GM12892 (cell line): ENCODE data around the gene NAV3.

Experiments used
- DNase-seq: peaks from one replicate; pipeline ENCODE4 v3.0.0; 2011; ENCODE audit not compliant: insufficient read length
- FAIRE-seq: peaks from 2 replicates; lab custom pipeline; 2011; peaks lifted over from hg19 to GRCh38; lab: Jason Lieb, UNC
- POLR2A ChIP-seq: IDR thresholded peaks from 2 replicates; pipeline ENCODE4 v1.6.1; 2011; ENCODE audit warnings: low read depth, low read length, control low read depth
- POLR2AphosphoS5 ChIP-seq: IDR thresholded peaks from 2 replicates; pipeline ENCODE4 v1.6.1; 2011; ENCODE audit warnings: low read depth, low read length, control low read depth
- TAF1 ChIP-seq: IDR thresholded peaks from 2 replicates; pipeline ENCODE4 v1.6.1; 2011; ENCODE audit warnings: low read depth, mild to moderate bottlenecking, control low read depth, low read length, borderline replicate concordance

The NAV3 gene

DNA sequence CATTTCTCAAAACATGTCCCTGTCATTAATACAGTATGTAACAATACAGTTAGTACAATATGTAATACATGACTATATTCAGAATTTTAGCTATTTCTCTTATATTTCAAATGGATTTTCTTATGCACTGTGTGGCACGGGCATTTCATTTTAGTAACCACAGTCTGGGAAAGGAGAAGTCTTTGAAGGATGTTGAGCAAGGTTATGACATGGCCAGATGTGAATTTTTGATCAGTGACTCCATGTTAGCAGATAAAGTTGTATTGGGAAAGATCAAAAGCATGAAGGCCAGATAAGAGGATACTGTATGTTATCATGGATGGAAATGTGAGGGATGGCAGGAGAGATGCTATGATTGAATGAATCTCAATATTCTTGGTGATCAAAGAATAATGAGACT is 285.2 kb downstream of the NAV3 start:
- FAIRE-seq (no peak), DNase-seq (no peak)
- TF ChIP-seq POLR2AphosphoS5 (no peak), POLR2A (no peak), TAF1 (no peak)

DNA sequence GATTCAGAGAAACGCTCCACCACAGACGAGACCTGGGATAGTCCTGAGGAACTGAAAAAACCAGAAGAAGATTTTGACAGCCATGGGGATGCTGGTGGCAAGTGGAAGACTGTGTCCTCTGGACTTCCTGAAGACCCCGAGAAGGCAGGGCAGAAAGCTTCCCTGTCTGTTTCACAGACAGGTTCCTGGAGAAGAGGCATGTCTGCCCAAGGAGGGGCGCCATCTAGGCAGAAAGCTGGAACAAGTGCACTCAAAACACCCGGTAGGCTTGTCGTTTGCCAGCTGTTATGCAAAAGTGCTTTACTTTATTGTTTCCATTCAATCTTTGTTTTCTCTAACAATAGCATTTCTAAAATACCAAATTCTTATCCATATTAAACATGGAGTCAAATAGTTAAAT is 287.3 kb downstream of the NAV3 start:
- DNase-seq (no peak), FAIRE-seq (no peak)
- TF ChIP-seq POLR2A (no peak), TAF1 (no peak), POLR2AphosphoS5 (no peak)

GRCh38 chr12:78118486-78118885 is 287.8 kb downstream of the NAV3 start:
- TF ChIP-seq POLR2A (no peak), TAF1 (no peak), POLR2AphosphoS5 (no peak)
- DNase-seq (no peak), FAIRE-seq (no peak)

DNA sequence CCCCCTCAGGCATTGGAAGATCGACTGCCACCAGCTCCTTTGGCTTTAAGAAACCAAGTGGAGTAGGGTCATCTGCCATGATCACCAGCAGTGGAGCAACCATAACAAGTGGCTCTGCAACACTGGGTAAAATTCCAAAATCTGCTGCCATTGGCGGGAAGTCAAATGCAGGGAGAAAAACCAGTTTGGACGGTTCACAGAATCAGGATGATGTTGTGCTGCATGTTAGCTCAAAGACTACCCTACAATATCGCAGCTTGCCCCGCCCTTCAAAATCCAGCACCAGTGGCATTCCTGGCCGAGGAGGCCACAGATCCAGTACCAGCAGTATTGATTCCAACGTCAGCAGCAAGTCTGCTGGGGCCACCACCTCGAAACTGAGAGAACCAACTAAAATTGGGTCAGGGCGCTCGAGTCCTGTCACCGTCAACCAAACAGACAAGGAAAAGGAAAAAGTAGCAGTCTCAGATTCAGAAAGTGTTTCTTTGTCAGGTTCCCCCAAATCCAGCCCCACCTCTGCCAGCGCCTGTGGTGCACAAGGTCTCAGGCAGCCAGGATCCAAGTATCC is 288.7 kb downstream of the NAV3 start:
- DNase-seq: no peak
- TF ChIP-seq POLR2A (no peak), POLR2AphosphoS5 (no peak), TAF1 (no peak)
- no peak for FAIRE-seq

- FAIRE-seq: peak; percentile 21
- TF ChIP-seq TAF1: no peak
- no peak for TF ChIP-seq POLR2A
- TF ChIP-seq POLR2AphosphoS5: no peak
- no peak for DNase-seq
These were observed 289.6 kb downstream of the NAV3 start for GRCh38 chr12:78120306-78120705.

DNA sequence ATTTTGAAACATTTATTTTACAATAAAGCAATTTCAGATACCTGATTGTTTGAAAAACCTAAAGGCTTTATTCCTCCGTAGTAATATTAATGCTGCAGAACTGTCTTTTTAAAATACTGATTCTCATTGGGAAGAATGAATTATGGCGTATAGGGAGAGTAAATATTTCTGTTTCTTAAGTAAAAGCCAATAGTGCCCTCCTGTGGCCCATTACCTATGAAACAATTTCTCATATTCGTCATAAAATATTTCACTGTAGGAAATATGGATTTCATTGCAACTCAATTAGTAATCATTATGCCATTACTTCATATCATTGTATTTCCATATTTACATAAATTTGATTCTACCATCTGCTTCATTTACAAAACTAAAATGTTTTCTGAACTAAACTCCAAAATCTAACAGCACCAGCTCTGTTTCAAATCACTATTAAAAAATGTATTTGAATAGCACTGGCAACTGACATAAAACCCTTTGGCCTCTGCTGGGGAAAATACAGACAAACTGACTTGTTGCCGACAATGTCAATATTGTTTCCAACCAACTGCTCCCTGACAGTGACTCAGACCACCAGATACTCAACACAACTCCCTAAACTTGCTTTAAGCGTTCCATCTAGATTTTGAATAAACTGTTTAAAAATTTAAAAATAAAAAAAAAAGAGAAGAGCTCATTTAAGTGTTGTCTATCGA is 290.3 kb downstream of the NAV3 start:
- DNase-seq (no peak), FAIRE-seq (no peak)
- TF ChIP-seq POLR2A (no peak), TAF1 (no peak), POLR2AphosphoS5 (no peak)

- DNase-seq: no peak
- FAIRE-seq: no peak
- no peak for TF ChIP-seq TAF1
- no peak for TF ChIP-seq POLR2AphosphoS5
- no peak for TF ChIP-seq POLR2A
These were observed 291.4 kb downstream of the NAV3 start for GRCh38 chr12:78121969-78122610.

DNA sequence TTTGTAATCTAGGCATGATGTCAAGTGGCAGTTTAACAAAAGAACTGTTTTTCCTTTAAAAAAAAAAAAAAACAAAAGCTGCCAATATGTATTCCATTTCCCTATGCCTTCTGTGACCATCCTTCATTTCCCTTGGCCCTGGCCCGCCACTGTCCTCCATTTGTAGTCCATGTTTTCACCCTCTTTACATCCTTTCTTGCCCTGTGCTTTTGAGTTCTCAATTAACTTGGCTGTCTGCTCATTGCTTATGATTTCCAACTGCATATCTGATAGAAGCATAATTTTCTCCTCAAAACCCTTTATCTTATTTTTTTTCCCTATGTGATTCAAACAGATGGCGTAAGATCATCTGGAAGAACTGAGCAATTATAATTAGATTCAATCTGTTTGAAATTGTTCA is 297.5 kb downstream of the NAV3 start:
- DNase-seq (no peak), FAIRE-seq (no peak)
- TF ChIP-seq POLR2AphosphoS5 (no peak), POLR2A (no peak), TAF1 (no peak)

GRCh38 chr12:78143717-78144116 is 313.0 kb downstream of the NAV3 start:
- no peak for TF ChIP-seq TAF1
- TF ChIP-seq POLR2AphosphoS5: no peak
- no peak for TF ChIP-seq POLR2A
- FAIRE-seq (no peak), DNase-seq (no peak)

DNA sequence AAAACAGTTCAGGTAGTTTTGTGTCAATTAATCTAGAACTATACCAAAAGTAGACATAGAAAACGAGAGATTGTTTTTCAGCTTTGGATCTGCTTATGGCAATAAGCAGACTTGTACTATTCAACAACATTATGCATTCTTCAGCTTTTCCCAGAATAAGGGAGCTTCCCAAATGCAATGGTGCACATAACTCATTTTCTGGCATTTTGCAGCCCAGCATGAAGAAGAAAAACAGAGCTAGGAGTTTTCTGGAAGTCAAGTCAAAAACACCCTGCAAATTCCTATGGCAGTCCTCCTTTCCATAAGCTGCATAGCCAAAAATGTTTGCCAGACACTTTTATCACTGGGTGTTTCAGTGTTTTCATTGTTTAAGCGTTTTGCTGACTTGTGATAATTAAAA is 314.7 kb downstream of the NAV3 start:
- FAIRE-seq: no peak
- no peak for DNase-seq
- TF ChIP-seq POLR2A: no peak
- no peak for TF ChIP-seq POLR2AphosphoS5
- no peak for TF ChIP-seq TAF1

- no peak for TF ChIP-seq TAF1
- TF ChIP-seq POLR2A: no peak
- no peak for TF ChIP-seq POLR2AphosphoS5
- FAIRE-seq (no peak), DNase-seq (no peak)
These were observed 315.7 kb downstream of the NAV3 start for GRCh38 chr12:78146365-78146772.

DNA sequence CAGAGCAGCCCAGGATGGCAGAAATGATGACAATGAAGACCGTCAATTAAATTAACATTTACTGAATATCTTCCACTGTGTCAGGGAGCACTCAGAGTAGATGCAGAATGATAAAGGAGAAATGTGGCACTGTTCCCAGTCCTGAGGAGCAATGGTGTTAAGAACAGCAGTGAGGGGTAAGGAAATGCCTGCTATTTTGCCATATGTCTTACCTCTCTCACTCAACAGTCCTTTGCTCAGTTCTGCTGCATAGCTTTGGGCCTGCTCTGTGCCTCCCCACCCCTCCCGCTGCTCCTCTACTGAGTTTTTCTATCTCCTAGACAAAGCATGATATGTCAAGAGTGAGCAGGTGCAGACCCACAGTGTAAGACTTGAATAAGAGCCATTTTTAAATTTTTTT is 318.8 kb downstream of the NAV3 start:
- FAIRE-seq (no peak), DNase-seq (no peak)
- TF ChIP-seq TAF1: no peak
- no peak for TF ChIP-seq POLR2A
- TF ChIP-seq POLR2AphosphoS5: no peak

- FAIRE-seq: no peak
- TF ChIP-seq POLR2AphosphoS5 (no peak), TAF1 (no peak), POLR2A (no peak)
- DNase-seq: no peak
These were observed 324.9 kb downstream of the NAV3 start for GRCh38 chr12:78155546-78155945.

GRCh38 chr12:78156751-78157150 is 326.1 kb downstream of the NAV3 start:
- no peak for DNase-seq
- FAIRE-seq: no peak
- TF ChIP-seq POLR2A: no peak
- TF ChIP-seq POLR2AphosphoS5: no peak
- TF ChIP-seq TAF1: no peak
